ENCODE results near the gene LTK.
"Not testable (repeated sequence)": the region's sequence is repeated elsewhere in the genome, so short reads cannot be mapped to it uniquely, and the experiment has no call there.

LTK gene

GRCh38 chr15:41482110-41482877 lies 31.3 kb downstream of the LTK start:
- DNase-seq (ENCODE audit: low read depth): no peak
- no peak overlapping the region for H3K4me3 ChIP-seq (ENCODE audit: low read depth, low read length)
- no peak for TF ChIP-seq CTCF (IDR thresholded peaks at IDR 0.05; ENCODE audit: control insufficient read depth, extremely low read depth, insufficient read depth)

GRCh38 chr15:41480396-41481140 lies 33.1 kb downstream of the LTK start:
- no peak for TF ChIP-seq CTCF (IDR thresholded peaks at IDR 0.05; ENCODE audit: control insufficient read depth, extremely low read depth, insufficient read depth)
- DNase-seq (ENCODE audit: low read depth): no peak
- H3K4me3 ChIP-seq (ENCODE audit: low read depth, low read length): no peak overlapping the region

- TF ChIP-seq CTCF (IDR thresholded peaks at IDR 0.05; ENCODE audit: control insufficient read depth, extremely low read depth, insufficient read depth): no peak
- peak; percentile 7 for DNase-seq (ENCODE audit: low read depth)
- H3K4me3 ChIP-seq (ENCODE audit: low read depth, low read length): no peak overlapping the region
These were observed 37.1 kb downstream of the LTK start for GRCh38 chr15:41476416-41477048.

- no peak overlapping the region for H3K4me3 ChIP-seq (ENCODE audit: low read depth, low read length)
- TF ChIP-seq CTCF (IDR thresholded peaks at IDR 0.05; ENCODE audit: control insufficient read depth, extremely low read depth, insufficient read depth): no peak
- peak; percentile 86 for DNase-seq (ENCODE audit: low read depth)
These were observed 38.7 kb downstream of the LTK start for GRCh38 chr15:41474941-41475340.

- peak; percentile 13 for DNase-seq (ENCODE audit: low read depth)
These were observed 39.2 kb downstream of the LTK start for GRCh38 chr15:41474436-41474835.

GRCh38 chr15:41473418-41473817 lies 40.2 kb downstream of the LTK start:
- no peak for DNase-seq (ENCODE audit: low read depth)
- no peak overlapping the region for H3K4me3 ChIP-seq (ENCODE audit: low read depth, low read length)
- no peak for TF ChIP-seq CTCF (IDR thresholded peaks at IDR 0.05; ENCODE audit: control insufficient read depth, extremely low read depth, insufficient read depth)

More at GRCh38 chr15:41474436-41474835, 39.2 kb downstream of the LTK start:
- H3K4me3 ChIP-seq (ENCODE audit: low read depth, low read length): no peak overlapping the region
- TF ChIP-seq CTCF (IDR thresholded peaks at IDR 0.05; ENCODE audit: control insufficient read depth, extremely low read depth, insufficient read depth): no peak

- DNase-seq (ENCODE audit: low read depth): not testable (repeated sequence)
These were observed 44.0 kb downstream of the LTK start for GRCh38 chr15:41469644-41470043.

More at GRCh38 chr15:41469644-41470043, 44.0 kb downstream of the LTK start:
- H3K4me3 ChIP-seq (ENCODE audit: low read depth, low read length): not testable (repeated sequence)

All from LNCaP clone FGC (cell line).